Trophoblast cell (in vitro differentiated cells and primary cell): Measurements from ENCODE around the gene CBL.

ENCODE experiments used
- DNase-seq, 2 donors: peaks; one replicate each; pipeline ENCODE4 v3.0.0-alpha.2; 2016
- H2AFZ ChIP-seq: 2 replicates; pipeline ENCODE4 v1.6.1; 2013; ENCODE audit warnings: low read length, moderate library complexity, mild to moderate bottlenecking; ENCODE audit not compliant: insufficient read depth, poor library complexity
- H2AK5ac ChIP-seq: 2 replicates; pipeline ENCODE4 v1.6.1; 2013; ENCODE audit warnings: mild to moderate bottlenecking, low read length
- H2BK120ac ChIP-seq: 2 replicates; pipeline ENCODE4 v1.6.1; 2013; ENCODE audit warnings: low read length, mild to moderate bottlenecking, moderate library complexity; ENCODE audit not compliant: insufficient read depth, poor library complexity
- H2BK12ac ChIP-seq: 2 replicates; pipeline ENCODE4 v1.6.1; 2013; ENCODE audit warnings: mild to moderate bottlenecking, low read length, moderate library complexity
- H2BK5ac ChIP-seq: 2 replicates; pipeline ENCODE4 v1.6.1; 2013; ENCODE audit warnings: low read length, low read depth, moderate library complexity, mild to moderate bottlenecking; ENCODE audit not compliant: poor library complexity
- H3K14ac ChIP-seq: 2 replicates; pipeline ENCODE4 v1.6.1; 2013; ENCODE audit warnings: mild to moderate bottlenecking, low read length
- H3K18ac ChIP-seq: 2 replicates; pipeline ENCODE4 v1.6.1; 2013; ENCODE audit warnings: mild to moderate bottlenecking, low read length
- H3K23ac ChIP-seq: 2 replicates; pipeline ENCODE4 v1.6.1; 2013; ENCODE audit warnings: low read length
- H3K27ac ChIP-seq: 2 replicates; pipeline ENCODE4 v1.5.1; 2013; ENCODE audit warnings: low read depth, mild to moderate bottlenecking, inconsistent platforms, low read length, moderate library complexity
- H3K27me3 ChIP-seq: 2 replicates; pipeline ENCODE4 v1.6.1; 2013; ENCODE audit warnings: inconsistent platforms, mild to moderate bottlenecking, low read length, moderate library complexity; ENCODE audit not compliant: insufficient read depth
- H3K36me3 ChIP-seq, 2 experiments: 1 replicate in 1 of 2; 2 replicates in 1 of 2; pipeline ENCODE4 v1.6.1; 2013; ENCODE audit warnings: low read length in 2 of 2, mild to moderate bottlenecking in 2 of 2, moderate library complexity in 1 of 2; ENCODE audit not compliant: insufficient read depth in 2 of 2, control insufficient read depth in 1 of 2
- H3K4ac ChIP-seq: 2 replicates; pipeline ENCODE4 v1.6.1; 2013; ENCODE audit warnings: low read depth, mild to moderate bottlenecking, low read length, moderate library complexity
- H3K4me1 ChIP-seq, 2 experiments: 1 replicate in 1 of 2; 2 replicates in 1 of 2; pipeline ENCODE4 v1.6.1; 2013; ENCODE audit warnings: low read length in 2 of 2, mild to moderate bottlenecking in 2 of 2, moderate library complexity in 1 of 2; ENCODE audit not compliant: insufficient read depth in 2 of 2, control insufficient read depth in 1 of 2
- H3K4me2 ChIP-seq: 2 replicates; pipeline ENCODE4 v1.6.1; 2013; ENCODE audit warnings: inconsistent platforms, mild to moderate bottlenecking, low read length, moderate library complexity
- H3K4me3 ChIP-seq: 2 replicates; pipeline ENCODE4 v1.5.1; 2013; ENCODE audit warnings: mild to moderate bottlenecking, low read depth, low read length, inconsistent platforms
- H3K79me1 ChIP-seq: one replicate; pipeline ENCODE4 v1.6.1; 2013; ENCODE audit warnings: low read length
- H3K79me2 ChIP-seq: 2 replicates; pipeline ENCODE4 v1.6.1; 2013; ENCODE audit warnings: low read length, mild to moderate bottlenecking; ENCODE audit not compliant: control insufficient read depth, insufficient read depth, poor library complexity
- H3K9ac ChIP-seq: 2 replicates; pipeline ENCODE4 v1.6.1; 2013; ENCODE audit warnings: mild to moderate bottlenecking, low read length
- H3K9me3 ChIP-seq: 2 replicates; pipeline ENCODE4 v1.6.1; 2013; ENCODE audit warnings: low read depth, mild to moderate bottlenecking, control low read depth, inconsistent platforms, low read length; ENCODE audit not compliant: insufficient read depth
- H4K12ac ChIP-seq: 2 replicates; pipeline ENCODE4 v1.6.1; 2013; ENCODE audit warnings: low read depth, mild to moderate bottlenecking, low read length, moderate library complexity
- H4K8ac ChIP-seq: 2 replicates; pipeline ENCODE4 v1.6.1; 2013; ENCODE audit warnings: low read depth, mild to moderate bottlenecking, low read length, moderate library complexity
- H4K91ac ChIP-seq: one replicate; pipeline ENCODE4 v1.6.1; 2013; ENCODE audit warnings: low read depth, mild to moderate bottlenecking, low read length, moderate library complexity
- WGBS: extraction: QIAGEN DNeasy Blood & Tissue Kit; methylation state at CpG from one replicate; pipeline ENCODE4 v1.1.7; 2013; ENCODE audit warnings: missing lambda C conversion rate; ENCODE audit not compliant: insufficient read length, insufficient coverage; ENCODE audit errors: extremely low coverage; 5-methylcytosine and 5-hydroxymethylcytosine counted together

Gene CBL

GRCh38 chr11:119316729-119317591 lies 110.8 kb downstream of the CBL start, which contains the start of gene MCAM:
Gene MCAM (minus strand): TSS chr11:119317130. CDS start chr11:119317101, 29 bp downstream.
- Histone ChIP-seq H3K4me3 (peak within 1 kb of the TSS; percentile 87), H3K4me2 (peak within 1 kb of the TSS; percentile 97), H3K18ac (peak within 1 kb of the TSS; percentile 42), H3K9me3 (no peaks in the 10 kb centered on the region), H4K91ac (peak within 1 kb of the TSS; percentile 57), H3K36me3 (peaks cover 19 to 21% of the 10 kb centered on the region in 2 experiments), H3K14ac (peak within 1 kb of the TSS; percentile 83), H2BK12ac (peak within 1 kb of the TSS; percentile 31), H2BK5ac (no peak within 1 kb of the TSS), H3K27ac (peak within 1 kb of the TSS; percentile 91), H4K8ac (peak within 1 kb of the TSS; percentile 44), H2AFZ (peak within 1 kb of the TSS; percentile 40), H3K27me3 (peaks cover 6% of the 10 kb centered on the region), H2AK5ac (peak within 1 kb of the TSS; percentile 60), H4K12ac (peak within 1 kb of the TSS; percentile 17), H3K9ac (peak within 1 kb of the TSS; percentile 68), H3K4ac (peak within 1 kb of the TSS; percentile 31), H3K79me2 (peaks cover 5% of the 10 kb centered on the region), H3K4me1 (peaks cover 60 to 61% of the 10 kb centered on the region in 2 experiments), H3K79me1 (peaks cover 49% of the 10 kb centered on the region), H3K23ac (no peak within 1 kb of the TSS), H2BK120ac (peak within 1 kb of the TSS; percentile 73)
- no CpG with 5 or more reads among the region's 74 CpGs for WGBS
- DNase-seq, result peak in 1 of 2 donors; percentile 65

GRCh38 chr11:119317592-119318239 lies 111.6 kb downstream of the CBL start:
- peak overlapping the region; percentile 5 for H3K18ac ChIP-seq
- peak overlapping the region; percentile 40 for H2AFZ ChIP-seq
- no peak overlapping the region for H3K23ac ChIP-seq
- H3K4me1 ChIP-seq, result peaks cover 60 to 61% of the 10 kb centered on the region in 2 experiments
- H3K9ac ChIP-seq, result no peak overlapping the region
- H2AK5ac ChIP-seq, result peak overlapping the region; percentile 49
- peaks cover 49% of the 10 kb centered on the region for H3K79me1 ChIP-seq
- no CpG with 5 or more reads among the region's 14 CpGs for WGBS
- H3K36me3 ChIP-seq, result peaks cover 11 to 13% of the 10 kb centered on the region in 2 experiments
- peak overlapping the region; percentile 91 for H3K27ac ChIP-seq
- H4K12ac ChIP-seq, result peak overlapping the region; percentile 50
- peak overlapping the region; percentile 31 for H3K4ac ChIP-seq
- peak overlapping the region; percentile 38 for H2BK5ac ChIP-seq
- H3K14ac ChIP-seq, result peak overlapping the region; percentile 67
- no peak overlapping the region for H3K4me3 ChIP-seq
- H3K27me3 ChIP-seq, result peaks cover 6% of the 10 kb centered on the region
- H3K9me3 ChIP-seq, result no peaks in the 10 kb centered on the region
- peak overlapping the region; percentile 44 for H4K8ac ChIP-seq
- H4K91ac ChIP-seq, result peak overlapping the region; percentile 57
- DNase-seq, result peak; percentile 80 to 90
- H3K4me2 ChIP-seq, result peak overlapping the region; percentile 54
- H3K79me2 ChIP-seq, result peaks cover 5% of the 10 kb centered on the region
- H2BK12ac ChIP-seq, result peak overlapping the region; percentile 7
- peak overlapping the region; percentile 73 for H2BK120ac ChIP-seq

- Histone ChIP-seq H3K18ac (peak overlapping the region; percentile 68), H3K4me3 (no peak overlapping the region), H4K8ac (peak overlapping the region; percentile 71), H3K79me1 (peaks cover 49% of the 10 kb centered on the region), H3K79me2 (peaks cover 5% of the 10 kb centered on the region), H4K12ac (peak overlapping the region; percentile 56), H2BK5ac (peak overlapping the region; percentile 60), H2BK120ac (peak overlapping the region; percentile 73), H3K27me3 (peaks cover 6% of the 10 kb centered on the region), H2AK5ac (peak overlapping the region; percentile 50), H3K4me2 (peak overlapping the region; percentile 19), H3K9me3 (no peaks in the 10 kb centered on the region), H3K23ac (no peak overlapping the region), H2AFZ (peak overlapping the region; percentile 31), H3K27ac (peak overlapping the region; percentile 91), H3K14ac (peak overlapping the region; percentile 56), H2BK12ac (peak overlapping the region; percentile 78), H3K4me1 (peaks cover 60 to 61% of the 10 kb centered on the region in 2 experiments), H3K36me3 (peaks cover 9 to 10% of the 10 kb centered on the region in 2 experiments), H3K4ac (peak overlapping the region; percentile 15), H4K91ac (peak overlapping the region; percentile 84), H3K9ac (no peak overlapping the region)
- WGBS, result no CpG with 5 or more reads among the region's 22 CpGs
- DNase-seq, result peak; percentile 99 to 100
Observed at GRCh38 chr11:119318240-119319135, 112.3 kb downstream of the CBL start.
